GM19240 (cell line): ENCODE measurements around the gene UGT1A6.
"Not testable (repeated sequence)": the region's sequence is repeated elsewhere in the genome, so short reads cannot be mapped to it uniquely, and the experiment has no call there.

Experiments used
- DNase-seq: peaks from one replicate; pipeline ENCODE4 v3.0.0; 2011; ENCODE audit warnings: low spot score; ENCODE audit not compliant: insufficient read length

Gene UGT1A6

GRCh38 chr2:233692648-233693047, at the start of gene UGT1A6:
Gene UGT1A6, plus strand, starts transcription at chr2:233692890. Its CDS starts 115 bp downstream, at chr2:233693005.
- DNase-seq: no peak

DNA sequence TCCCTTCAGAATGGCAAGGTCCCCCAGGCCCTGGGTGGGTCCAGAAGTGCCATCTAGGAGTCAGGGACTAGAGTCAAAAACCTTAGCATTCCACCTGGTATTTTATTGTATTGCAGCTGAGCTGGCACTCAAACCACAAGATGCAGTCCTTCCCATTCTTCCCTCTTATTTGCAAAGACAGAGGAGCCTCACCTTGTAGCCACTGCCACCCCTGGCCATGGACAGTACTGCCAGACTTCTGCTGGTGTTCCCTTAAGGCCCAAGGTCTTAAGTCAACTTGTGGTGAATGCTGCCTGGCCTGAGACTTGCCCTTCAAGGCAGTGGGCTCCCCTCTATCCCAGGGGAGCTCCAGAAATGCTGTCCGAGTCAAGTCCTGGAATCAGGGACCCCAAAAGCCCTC, 49.6 kb upstream of the UGT1A6 start:
- no peak for DNase-seq

DNA sequence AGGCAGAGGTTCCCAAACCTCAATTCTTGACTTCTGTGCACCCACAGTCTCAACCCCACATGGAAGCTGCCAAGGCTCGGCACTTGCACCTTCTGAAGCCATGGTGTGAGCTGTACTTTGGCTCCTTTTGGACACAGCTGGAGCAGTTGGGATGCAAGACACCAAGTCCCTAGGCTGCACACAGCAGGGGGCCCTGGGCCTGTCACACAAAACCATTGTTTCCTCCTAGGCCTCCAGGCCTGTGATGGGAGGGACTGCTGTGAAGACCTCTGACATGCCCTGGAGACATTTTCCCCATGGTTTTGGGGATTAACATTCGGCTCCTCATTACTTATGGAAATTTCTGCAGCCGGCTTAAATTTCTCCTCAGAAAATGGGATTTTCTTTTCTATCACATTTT, 46.7 kb upstream of the UGT1A6 start:
- DNase-seq: not testable (repeated sequence)

DNA sequence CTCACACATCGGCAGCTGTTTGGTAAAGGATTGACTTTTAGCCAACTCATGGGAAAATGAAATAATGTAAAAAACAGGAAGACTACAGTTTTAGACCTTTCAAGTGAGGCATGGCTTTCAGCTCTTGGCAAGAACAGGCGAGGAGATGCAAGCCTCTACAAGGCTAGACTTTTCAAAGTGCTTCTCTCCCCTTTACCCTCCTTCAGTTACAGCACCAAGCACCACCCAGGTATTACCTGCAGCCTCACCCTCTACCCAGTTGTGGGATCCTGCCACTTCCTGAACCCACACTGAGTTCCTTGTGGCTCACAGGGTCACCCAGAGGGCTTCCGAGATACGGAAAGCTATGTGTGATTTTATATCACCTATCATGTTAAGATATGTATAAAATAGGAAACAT, 41.7 kb upstream of the UGT1A6 start:
- DNase-seq: no peak

- DNase-seq: no peak
These were observed 41.3 kb upstream of the UGT1A6 start for GRCh38 chr2:233651430-233651829.

- DNase-seq: no peak
These were observed 38.2 kb upstream of the UGT1A6 start for GRCh38 chr2:233654501-233654900.

DNA sequence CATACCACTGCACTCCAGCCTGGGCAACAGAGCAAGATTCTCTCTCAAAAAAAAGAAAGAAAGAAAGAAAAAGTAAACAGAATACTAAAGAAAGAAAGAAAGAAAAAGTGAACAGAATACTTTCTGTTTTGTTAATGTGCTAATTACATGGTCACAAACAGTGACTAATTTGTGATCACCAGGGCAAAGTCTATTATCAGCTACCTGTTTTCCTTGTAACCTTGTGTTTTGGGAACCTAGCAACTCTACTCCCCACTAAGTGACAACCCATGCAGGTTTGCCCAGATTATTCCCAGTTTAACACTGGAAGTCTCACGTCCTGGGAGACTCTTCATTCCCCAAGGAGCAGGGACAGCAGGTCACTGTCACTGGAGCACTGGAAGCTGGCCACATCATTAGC, 37.6 kb upstream of the UGT1A6 start:
- no peak for DNase-seq

GRCh38 chr2:233655943-233656342, 36.7 kb upstream of the UGT1A6 start:
- DNase-seq: not testable (repeated sequence)

DNA sequence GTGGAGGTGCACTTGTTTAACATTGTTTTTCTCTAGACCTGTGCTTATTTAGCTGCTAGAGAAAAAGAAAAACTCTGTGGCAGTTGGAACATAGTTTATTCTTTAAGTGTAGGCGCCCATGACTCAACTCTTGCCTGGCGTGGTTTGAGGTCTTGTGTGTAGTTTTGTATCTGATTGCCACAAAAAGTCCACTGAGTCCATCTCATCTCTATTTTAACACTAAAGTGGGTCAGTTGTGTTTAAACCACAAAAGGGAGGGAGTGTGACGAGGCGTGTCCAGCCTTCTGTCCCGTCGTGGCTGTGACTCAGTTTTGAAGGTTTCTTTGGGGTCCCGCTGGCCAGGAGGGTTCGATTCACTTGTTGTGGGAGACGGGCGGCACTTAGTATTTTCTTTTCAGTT, 36.2 kb upstream of the UGT1A6 start:
- no peak for DNase-seq

DNA sequence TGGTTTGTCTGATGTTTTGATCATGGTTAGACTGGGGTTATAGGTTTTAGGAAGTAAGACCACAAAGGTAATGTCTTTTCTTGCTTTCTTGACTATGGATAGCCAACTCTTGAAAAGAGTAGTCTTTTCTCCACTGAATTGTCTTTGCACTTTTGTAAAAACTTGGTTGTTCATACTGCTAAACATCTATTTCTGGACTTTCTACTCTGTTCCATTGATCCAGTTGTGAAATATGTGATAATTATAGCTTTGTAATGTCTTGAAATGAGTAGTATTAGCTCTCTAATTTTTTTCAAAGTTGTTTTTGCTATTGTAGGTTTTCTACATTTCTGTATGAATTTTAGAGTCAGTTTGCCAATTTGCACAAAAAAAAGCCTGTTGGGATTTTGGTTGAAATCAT, 34.1 kb upstream of the UGT1A6 start:
- DNase-seq: no peak

GRCh38 chr2:233663911-233664310, 28.8 kb upstream of the UGT1A6 start:
- no peak for DNase-seq

- DNase-seq: no peak
These were observed 24.0 kb upstream of the UGT1A6 start for GRCh38 chr2:233668605-233669260.

- DNase-seq: no peak
These were observed 21.2 kb upstream of the UGT1A6 start, which contains the start of gene UGT1A9 for GRCh38 chr2:233671290-233672161. Gene UGT1A9, plus strand, starts transcription at chr2:233671898. Its CDS starts 37 bp downstream, at chr2:233671935.

DNA sequence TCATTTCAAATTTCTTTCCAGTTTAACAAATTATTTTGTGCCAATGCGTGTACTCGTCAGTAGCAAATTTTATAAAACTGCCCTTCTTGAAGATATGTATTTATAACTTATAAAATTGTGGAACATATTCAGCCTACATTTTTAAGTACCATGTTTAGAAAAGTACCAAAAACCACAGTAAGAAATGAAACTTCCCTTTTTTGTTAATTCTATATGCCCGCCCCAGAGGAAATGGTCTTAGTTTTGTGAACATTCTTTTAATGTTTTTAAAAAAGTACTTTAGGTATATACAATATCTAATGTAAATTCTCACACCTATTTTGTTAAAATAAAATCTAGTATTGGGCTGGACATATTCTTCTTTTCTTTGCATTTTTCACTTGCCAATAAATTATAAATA, 19.8 kb upstream of the UGT1A6 start:
- no peak for DNase-seq

- no peak for DNase-seq
These were observed 18.8 kb upstream of the UGT1A6 start for GRCh38 chr2:233673896-233674295.

GRCh38 chr2:233674314-233674713, 18.4 kb upstream of the UGT1A6 start:
- DNase-seq: no peak

- no peak for DNase-seq
These were observed 17.7 kb upstream of the UGT1A6 start for GRCh38 chr2:233674995-233675394.

- no peak for DNase-seq
These were observed 16.6 kb upstream of the UGT1A6 start for GRCh38 chr2:233676046-233676445.

- DNase-seq: no peak
These were observed 13.5 kb upstream of the UGT1A6 start for GRCh38 chr2:233679196-233679595.

DNA sequence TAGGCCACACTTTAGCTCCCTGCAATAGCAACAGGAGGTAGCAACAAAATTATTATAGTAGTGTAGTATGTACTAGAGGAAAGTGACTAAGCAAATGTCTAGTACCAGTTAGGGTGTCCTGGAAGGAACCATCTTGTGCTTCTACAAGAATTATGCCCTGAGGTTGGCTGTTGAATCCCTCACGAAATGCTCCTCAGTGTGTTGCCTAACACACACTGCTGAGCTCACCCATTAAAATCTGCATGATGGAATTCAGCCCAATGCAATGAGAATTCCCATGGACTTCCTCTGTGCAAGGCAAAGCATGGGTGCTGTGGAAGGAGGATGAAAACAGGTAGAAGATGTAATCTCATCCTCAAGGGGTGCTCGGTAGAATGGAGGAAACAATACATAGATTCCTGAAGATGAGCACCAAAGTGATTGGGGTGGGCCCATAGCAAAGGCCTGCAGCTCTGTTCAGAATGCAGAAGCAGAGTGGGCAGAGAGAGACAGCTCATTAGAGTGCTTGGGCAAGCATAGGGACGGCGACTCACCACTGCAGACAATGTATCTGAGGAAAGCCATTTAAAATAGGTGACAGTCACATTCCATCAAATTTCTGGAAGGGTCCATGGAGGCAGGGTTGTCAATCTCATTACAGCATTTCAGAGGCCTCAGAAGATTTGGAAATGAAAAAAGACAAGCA, 12.2 kb upstream of the UGT1A6 start:
- DNase-seq: no peak

DNA sequence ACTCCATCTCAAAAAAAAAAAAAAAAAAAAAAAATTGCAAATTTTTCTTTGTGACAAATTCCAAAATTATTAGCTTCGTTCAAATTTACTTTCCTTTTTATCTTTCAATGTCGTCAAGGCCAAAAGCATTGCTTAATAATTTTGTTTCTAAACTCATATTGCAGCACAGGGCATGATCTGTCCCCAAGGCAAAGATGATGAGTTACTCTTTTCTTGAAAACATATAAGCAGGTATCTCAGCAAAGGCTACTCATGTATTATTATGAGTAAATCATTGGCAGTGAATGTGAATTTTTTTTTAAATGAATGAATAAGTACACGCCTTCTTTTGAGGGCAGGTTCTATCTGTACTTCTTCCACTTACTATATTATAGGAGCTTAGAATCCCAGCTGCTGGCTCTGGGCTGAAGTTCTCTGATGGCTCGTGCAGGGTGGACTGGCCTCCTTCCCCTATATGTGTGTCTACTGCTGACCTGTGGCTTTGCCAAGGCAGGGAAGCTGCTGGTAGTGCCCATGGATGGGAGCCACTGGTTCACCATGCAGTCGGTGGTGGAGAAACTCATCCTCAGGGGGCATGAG, 11.1 kb upstream of the UGT1A6 start, which contains the start of gene UGT1A7:
UGT1A7 (plus strand) TSS at position 381 of the 579 bp plus-strand sequence; CDS start at position 418, 37 bp downstream.
- DNase-seq: no peak

GRCh38 chr2:233684640-233685039, 8.1 kb upstream of the UGT1A6 start:
- no peak for DNase-seq
